Thyroid gland (tissue), 4 donors: Measurements from ENCODE around the gene CD99L2.
A peak's percentile ranks its signal among the peaks of the same experiment; 100 is the strongest.

Experiments
- POLR2A ChIP-seq, 2 donors: fragments of 450-650 bp; IDR thresholded peaks; one replicate each; pipeline ENCODE4 v1.6.1; 2017; ENCODE audit warnings: antibody characterized with exemption in 2 of 2, mild to moderate bottlenecking in 2 of 2, moderate library complexity in 1 of 2
- TF ChIP-seq, protein P1 (sequence below), 6 experiments: fragments of 200-600 bp in 3 of 6; fragments of 450-650 bp in 3 of 6; sonication (generic) in 3 of 6; IDR thresholded peaks; one replicate each; pipeline ENCODE4 v1.5.1; 2016 to 2019; ENCODE audit warnings: antibody characterized with exemption in 6 of 6, mild to moderate bottlenecking in 2 of 6, inconsistent platforms in 1 of 6, moderate library complexity in 1 of 6

DNA sequence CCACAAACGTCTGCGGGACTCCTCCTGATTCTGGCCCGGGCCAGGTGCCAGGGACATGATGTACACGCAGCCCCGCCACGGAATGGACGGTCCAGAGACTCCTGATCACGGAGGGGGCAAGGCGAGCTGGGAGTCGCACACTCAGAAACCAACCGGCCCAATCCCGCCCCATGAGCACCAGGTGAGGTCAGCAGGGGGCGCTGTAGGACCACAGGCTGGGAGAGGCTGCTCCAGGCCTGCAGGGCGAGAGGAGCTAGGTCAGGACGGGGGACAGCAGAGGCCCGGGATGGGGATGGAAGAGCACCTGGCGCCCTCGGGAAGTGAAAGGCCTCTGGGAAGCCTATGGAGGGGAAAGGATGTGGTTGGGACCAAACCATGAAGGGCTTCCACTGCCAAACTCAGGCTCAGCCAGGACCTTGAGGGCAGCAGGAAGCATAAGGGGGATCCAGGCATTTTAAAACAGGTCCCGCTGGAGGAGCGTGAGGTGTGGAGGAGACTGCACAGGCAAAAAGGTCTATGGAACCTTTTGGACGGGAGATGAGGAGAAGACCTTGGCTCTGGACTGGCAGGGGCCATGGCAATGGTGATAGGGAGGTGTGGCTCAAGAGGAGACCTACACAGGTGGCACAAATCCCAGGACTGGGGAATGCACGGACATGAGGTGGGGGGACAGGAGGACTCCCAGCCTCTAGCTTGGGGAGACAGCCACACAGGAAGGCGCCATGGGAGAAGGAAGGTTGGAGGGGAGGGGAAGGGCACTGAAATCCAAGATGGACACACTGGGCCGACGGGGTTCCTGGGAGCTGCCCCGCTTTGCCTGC is 126.1 kb downstream of the CD99L2 start:
- TF ChIP-seq, protein P1, sequence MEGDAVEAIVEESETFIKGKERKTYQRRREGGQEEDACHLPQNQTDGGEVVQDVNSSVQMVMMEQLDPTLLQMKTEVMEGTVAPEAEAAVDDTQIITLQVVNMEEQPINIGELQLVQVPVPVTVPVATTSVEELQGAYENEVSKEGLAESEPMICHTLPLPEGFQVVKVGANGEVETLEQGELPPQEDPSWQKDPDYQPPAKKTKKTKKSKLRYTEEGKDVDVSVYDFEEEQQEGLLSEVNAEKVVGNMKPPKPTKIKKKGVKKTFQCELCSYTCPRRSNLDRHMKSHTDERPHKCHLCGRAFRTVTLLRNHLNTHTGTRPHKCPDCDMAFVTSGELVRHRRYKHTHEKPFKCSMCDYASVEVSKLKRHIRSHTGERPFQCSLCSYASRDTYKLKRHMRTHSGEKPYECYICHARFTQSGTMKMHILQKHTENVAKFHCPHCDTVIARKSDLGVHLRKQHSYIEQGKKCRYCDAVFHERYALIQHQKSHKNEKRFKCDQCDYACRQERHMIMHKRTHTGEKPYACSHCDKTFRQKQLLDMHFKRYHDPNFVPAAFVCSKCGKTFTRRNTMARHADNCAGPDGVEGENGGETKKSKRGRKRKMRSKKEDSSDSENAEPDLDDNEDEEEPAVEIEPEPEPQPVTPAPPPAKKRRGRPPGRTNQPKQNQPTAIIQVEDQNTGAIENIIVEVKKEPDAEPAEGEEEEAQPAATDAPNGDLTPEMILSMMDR (IDR thresholded peaks at IDR 0.05), result peak; percentile 37 to 78 (median 72)
- no peak for TF ChIP-seq POLR2A (IDR thresholded peaks at IDR 0.05)
